Progenitor cell of endocrine pancreas (in vitro differentiated cells): ENCODE measurements around the gene CCDC33. TPM values are rescaled to one million over a fixed set of nuclear protein-coding genes. Genes with fewer than 3 reads are reported as not detected.

Source experiments
- DNase-seq: peaks from one replicate; pipeline ENCODE4 v3.0.0; 2021; ENCODE audit warnings: low spot score; ENCODE audit not compliant: unreplicated experiment
- H3K27ac Mint-ChIP-seq: 2 replicates; pipeline ENCODE4 v1.8.0; 2021; ENCODE audit warnings: mild to moderate bottlenecking, moderate library complexity, mixed read lengths
- H3K27me3 Mint-ChIP-seq: 2 replicates; pipeline ENCODE4 v1.8.0; 2021; ENCODE audit warnings: mixed read lengths
- H3K36me3 Mint-ChIP-seq: 2 replicates; pipeline ENCODE4 v1.8.0; 2022; ENCODE audit warnings: mixed read lengths; ENCODE audit not compliant: insufficient read depth
- H3K4me1 Mint-ChIP-seq: 2 replicates; pipeline ENCODE4 v1.8.0; 2021; ENCODE audit warnings: low read depth, mixed read lengths
- H3K4me3 Mint-ChIP-seq: 2 replicates; pipeline ENCODE4 v1.8.0; 2021; ENCODE audit warnings: low read depth, mild to moderate bottlenecking, moderate library complexity, mixed read lengths
- H3K9me3 Mint-ChIP-seq: 2 replicates; pipeline ENCODE4 v1.8.0; 2021; ENCODE audit warnings: low read depth, mixed read lengths
- total RNA-seq: library from RNA; stranded (reverse); gene quantifications from 2 replicates; pipeline ENCODE4 v1.2.1, GENCODE V29; 2021
- TF ChIP-seq, protein P1 (sequence below): fragments of 200-600 bp; sonication (generic); IDR thresholded peaks from one replicate; pipeline ENCODE4 v1.5.0; 2021; ENCODE audit warnings: antibody characterized with exemption, mild to moderate bottlenecking; ENCODE audit not compliant: unreplicated experiment

CCDC33 gene
- total RNA-seq, 1 donor from 2014 or later = 0.84 TPM

- Mint-ChIP-seq H3K27me3 (peaks cover 54% of the 10 kb centered on the region), H3K4me3 (no peak overlapping the region)
These were observed 28.0 kb downstream of the CCDC33 start for GRCh38 chr15:74264081-74264501.

GRCh38 chr15:74265046-74265639, 29.0 kb downstream of the CCDC33 start:
- no peak overlapping the region for H3K4me3 Mint-ChIP-seq
- no peaks in the 10 kb centered on the region for H3K36me3 Mint-ChIP-seq
- H3K27ac Mint-ChIP-seq = no peak overlapping the region
- H3K27me3 Mint-ChIP-seq = peaks cover 56% of the 10 kb centered on the region
- no peaks in the 10 kb centered on the region for H3K4me1 Mint-ChIP-seq
- no peaks in the 10 kb centered on the region for H3K9me3 Mint-ChIP-seq
- TF ChIP-seq, protein P1, sequence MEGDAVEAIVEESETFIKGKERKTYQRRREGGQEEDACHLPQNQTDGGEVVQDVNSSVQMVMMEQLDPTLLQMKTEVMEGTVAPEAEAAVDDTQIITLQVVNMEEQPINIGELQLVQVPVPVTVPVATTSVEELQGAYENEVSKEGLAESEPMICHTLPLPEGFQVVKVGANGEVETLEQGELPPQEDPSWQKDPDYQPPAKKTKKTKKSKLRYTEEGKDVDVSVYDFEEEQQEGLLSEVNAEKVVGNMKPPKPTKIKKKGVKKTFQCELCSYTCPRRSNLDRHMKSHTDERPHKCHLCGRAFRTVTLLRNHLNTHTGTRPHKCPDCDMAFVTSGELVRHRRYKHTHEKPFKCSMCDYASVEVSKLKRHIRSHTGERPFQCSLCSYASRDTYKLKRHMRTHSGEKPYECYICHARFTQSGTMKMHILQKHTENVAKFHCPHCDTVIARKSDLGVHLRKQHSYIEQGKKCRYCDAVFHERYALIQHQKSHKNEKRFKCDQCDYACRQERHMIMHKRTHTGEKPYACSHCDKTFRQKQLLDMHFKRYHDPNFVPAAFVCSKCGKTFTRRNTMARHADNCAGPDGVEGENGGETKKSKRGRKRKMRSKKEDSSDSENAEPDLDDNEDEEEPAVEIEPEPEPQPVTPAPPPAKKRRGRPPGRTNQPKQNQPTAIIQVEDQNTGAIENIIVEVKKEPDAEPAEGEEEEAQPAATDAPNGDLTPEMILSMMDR = no peak
- peak; percentile 61 for DNase-seq

More at GRCh38 chr15:74264081-74264501, 28.0 kb downstream of the CCDC33 start:
- Mint-ChIP-seq H3K9me3 (no peaks in the 10 kb centered on the region), H3K36me3 (no peaks in the 10 kb centered on the region), H3K4me1 (peaks cover 1% of the 10 kb centered on the region), H3K27ac (no peak overlapping the region)
- no peak for DNase-seq
- TF ChIP-seq, protein P1 = no peak

- TF ChIP-seq, protein P1 = no peak
- no peak for DNase-seq
- no peak overlapping the region for H3K4me3 Mint-ChIP-seq
- H3K36me3 Mint-ChIP-seq = no peaks in the 10 kb centered on the region
- H3K9me3 Mint-ChIP-seq = no peaks in the 10 kb centered on the region
- no peaks in the 10 kb centered on the region for H3K4me1 Mint-ChIP-seq
- peaks cover 62% of the 10 kb centered on the region for H3K27me3 Mint-ChIP-seq
- H3K27ac Mint-ChIP-seq = no peak overlapping the region
These were observed 31.9 kb downstream of the CCDC33 start for GRCh38 chr15:74268020-74268419.

GRCh38 chr15:74269362-74270035, 33.4 kb downstream of the CCDC33 start:
- TF ChIP-seq, protein P1 = no peak
- Mint-ChIP-seq H3K9me3 (no peaks in the 10 kb centered on the region), H3K27ac (no peak overlapping the region), H3K27me3 (peaks cover 53% of the 10 kb centered on the region), H3K36me3 (no peaks in the 10 kb centered on the region), H3K4me3 (no peak overlapping the region), H3K4me1 (no peaks in the 10 kb centered on the region)
- DNase-seq = no peak

GRCh38 chr15:74270155-74270554, 34.0 kb downstream of the CCDC33 start:
- Mint-ChIP-seq H3K27me3 (peaks cover 49% of the 10 kb centered on the region), H3K4me1 (peaks cover 2% of the 10 kb centered on the region), H3K36me3 (no peaks in the 10 kb centered on the region), H3K27ac (no peak overlapping the region), H3K4me3 (no peak overlapping the region), H3K9me3 (no peaks in the 10 kb centered on the region)
- TF ChIP-seq, protein P1 = no peak
- no peak for DNase-seq
